HFFc6 (cell line): Measurements from ENCODE around the gene FADD. TPM values are rescaled to one million over a fixed set of nuclear protein-coding genes. Genes with fewer than 3 reads are reported as not detected.

ENCODE experiments used
- DNase-seq: peaks from one replicate; pipeline ENCODE4 v3.0.0-alpha.2; 2018
- H3K27ac Mint-ChIP-seq: 2 replicates; pipeline ENCODE4 v1.8.0; 2020; ENCODE audit warnings: mild to moderate bottlenecking, mixed read lengths
- H3K27me3 Mint-ChIP-seq: 2 replicates; pipeline ENCODE4 v1.8.0; 2021; ENCODE audit warnings: mild to moderate bottlenecking, moderate library complexity, mixed read lengths; ENCODE audit not compliant: insufficient read depth
- H3K36me3 Mint-ChIP-seq: 2 replicates; pipeline ENCODE4 v1.8.0; 2021; ENCODE audit warnings: low read depth, mixed read lengths
- H3K4me1 Mint-ChIP-seq: 2 replicates; pipeline ENCODE4 v1.8.0; 2020; ENCODE audit warnings: low read depth, mixed read lengths
- H3K4me3 Mint-ChIP-seq: 2 replicates; pipeline ENCODE4 v1.8.0; 2020; ENCODE audit warnings: mild to moderate bottlenecking, moderate library complexity, mixed read lengths
- H3K9me3 Mint-ChIP-seq: 2 replicates; pipeline ENCODE4 v1.8.0; 2020; ENCODE audit warnings: mild to moderate bottlenecking, mixed read lengths
- total RNA-seq, 6 experiments: library from RNA; stranded (reverse); fragmentation: NEBNext Ultra II Directional; extraction: Animal tissue kit (Norgen Biotek cat#: 25700); gene quantifications; 2 replicates in 1 of 6; 3 replicates in 5 of 6; pipeline ENCODE4 v1.2.3, GENCODE V29; 2021
- TF ChIP-seq, protein P1 (sequence below): fragments of 200-600 bp; sonication (generic); IDR thresholded peaks from 2 replicates; pipeline ENCODE4 v1.5.0; 2021; ENCODE audit warnings: antibody characterized with exemption, mild to moderate bottlenecking

The FADD gene
- total RNA-seq, 6 experiments from 2014 or later = 25.8 to 32.2 (median 28.1) TPM

DNA sequence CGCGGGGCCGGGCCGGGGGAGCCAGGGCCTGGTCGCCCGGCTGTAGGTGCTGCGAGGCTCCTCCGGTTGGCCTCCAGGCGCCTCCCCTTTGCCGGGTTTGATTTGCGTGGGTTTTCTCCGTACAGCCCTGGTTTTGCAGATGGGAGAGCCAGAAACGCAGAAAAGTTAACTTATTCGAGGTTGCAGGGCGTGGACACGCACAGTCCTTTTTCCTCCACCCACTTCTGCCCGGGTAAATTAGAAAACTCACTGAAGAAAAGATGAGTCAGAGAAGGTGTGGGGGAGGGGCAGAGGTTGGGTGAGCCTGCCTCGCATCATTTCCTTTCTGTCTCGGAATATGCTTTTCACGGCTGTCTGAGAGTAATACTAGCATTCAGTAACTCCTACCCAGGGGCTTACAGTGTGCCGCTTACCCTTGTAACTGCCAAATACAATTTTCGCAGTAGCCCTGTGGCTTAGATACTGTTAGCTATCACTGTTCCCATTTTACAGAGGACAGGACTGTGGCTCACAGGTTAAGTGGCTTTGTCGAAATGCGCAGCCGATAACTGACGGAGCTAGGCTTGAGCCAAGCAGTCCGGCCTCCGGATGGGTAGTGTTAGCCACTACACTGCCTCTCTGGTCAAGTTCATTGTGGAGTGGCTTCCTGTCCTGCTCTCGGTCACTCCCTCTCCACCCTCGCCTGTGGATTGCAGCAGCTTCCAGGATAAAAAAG lies 812 bp downstream of the FADD start:
- H3K4me3 Mint-ChIP-seq = peak overlapping the region; percentile 92
- peak overlapping the region; percentile 95 for H3K27ac Mint-ChIP-seq
- H3K4me1 Mint-ChIP-seq = peaks cover 46% of the 10 kb centered on the region
- TF ChIP-seq, protein P1, sequence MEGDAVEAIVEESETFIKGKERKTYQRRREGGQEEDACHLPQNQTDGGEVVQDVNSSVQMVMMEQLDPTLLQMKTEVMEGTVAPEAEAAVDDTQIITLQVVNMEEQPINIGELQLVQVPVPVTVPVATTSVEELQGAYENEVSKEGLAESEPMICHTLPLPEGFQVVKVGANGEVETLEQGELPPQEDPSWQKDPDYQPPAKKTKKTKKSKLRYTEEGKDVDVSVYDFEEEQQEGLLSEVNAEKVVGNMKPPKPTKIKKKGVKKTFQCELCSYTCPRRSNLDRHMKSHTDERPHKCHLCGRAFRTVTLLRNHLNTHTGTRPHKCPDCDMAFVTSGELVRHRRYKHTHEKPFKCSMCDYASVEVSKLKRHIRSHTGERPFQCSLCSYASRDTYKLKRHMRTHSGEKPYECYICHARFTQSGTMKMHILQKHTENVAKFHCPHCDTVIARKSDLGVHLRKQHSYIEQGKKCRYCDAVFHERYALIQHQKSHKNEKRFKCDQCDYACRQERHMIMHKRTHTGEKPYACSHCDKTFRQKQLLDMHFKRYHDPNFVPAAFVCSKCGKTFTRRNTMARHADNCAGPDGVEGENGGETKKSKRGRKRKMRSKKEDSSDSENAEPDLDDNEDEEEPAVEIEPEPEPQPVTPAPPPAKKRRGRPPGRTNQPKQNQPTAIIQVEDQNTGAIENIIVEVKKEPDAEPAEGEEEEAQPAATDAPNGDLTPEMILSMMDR = no peak
- H3K9me3 Mint-ChIP-seq = no peaks in the 10 kb centered on the region
- peaks cover 26% of the 10 kb centered on the region for H3K36me3 Mint-ChIP-seq
- DNase-seq = peak; percentile 84
- H3K27me3 Mint-ChIP-seq = peaks cover 8% of the 10 kb centered on the region

DNA sequence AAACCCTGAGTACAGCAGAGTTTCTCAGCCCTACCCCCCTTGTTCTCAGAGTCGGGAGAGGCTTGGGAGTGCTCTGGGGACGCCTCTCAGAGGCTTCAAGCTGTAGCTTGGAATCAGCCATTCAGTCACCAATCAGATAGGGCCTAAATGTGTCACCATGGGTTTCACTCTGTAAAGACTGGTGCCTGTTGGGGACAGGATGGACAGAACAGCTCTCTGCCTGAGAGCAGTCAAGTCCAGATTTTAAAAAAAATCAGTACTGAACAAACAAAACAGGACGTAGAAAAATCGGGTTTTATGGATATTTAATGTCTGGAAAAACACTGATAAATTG lies 1.3 kb downstream of the FADD start:
- Mint-ChIP-seq H3K4me1 (peaks cover 51% of the 10 kb centered on the region), H3K36me3 (peaks cover 31% of the 10 kb centered on the region), H3K27ac (peak overlapping the region; percentile 95), H3K27me3 (peaks cover 5% of the 10 kb centered on the region), H3K4me3 (peak overlapping the region; percentile 92), H3K9me3 (no peaks in the 10 kb centered on the region)
- DNase-seq = no peak
- TF ChIP-seq, protein P1 = no peak

GRCh38 chr11:70205049-70205725 lies 2.1 kb downstream of the FADD start:
- no peaks in the 10 kb centered on the region for H3K9me3 Mint-ChIP-seq
- DNase-seq = no peak
- H3K4me3 Mint-ChIP-seq = peak overlapping the region; percentile 92
- H3K4me1 Mint-ChIP-seq = peaks cover 53% of the 10 kb centered on the region
- peaks cover 5% of the 10 kb centered on the region for H3K27me3 Mint-ChIP-seq
- H3K36me3 Mint-ChIP-seq = peaks cover 37% of the 10 kb centered on the region
- TF ChIP-seq, protein P1 = no peak
- peak overlapping the region; percentile 95 for H3K27ac Mint-ChIP-seq

- H3K4me1 Mint-ChIP-seq = peaks cover 54% of the 10 kb centered on the region
- TF ChIP-seq, protein P1 = no peak
- peak overlapping the region; percentile 51; the same call in 1 of the 2 replicates for H3K27ac Mint-ChIP-seq
- H3K36me3 Mint-ChIP-seq = peaks cover 37% of the 10 kb centered on the region
- DNase-seq = no peak
- no peaks in the 10 kb centered on the region for H3K9me3 Mint-ChIP-seq
- H3K4me3 Mint-ChIP-seq = peak overlapping the region; percentile 37; the same call in 1 of the 2 replicates
- H3K27me3 Mint-ChIP-seq = peaks cover 5% of the 10 kb centered on the region
Observed at GRCh38 chr11:70205766-70206165, 2.7 kb downstream of the FADD start.

DNA sequence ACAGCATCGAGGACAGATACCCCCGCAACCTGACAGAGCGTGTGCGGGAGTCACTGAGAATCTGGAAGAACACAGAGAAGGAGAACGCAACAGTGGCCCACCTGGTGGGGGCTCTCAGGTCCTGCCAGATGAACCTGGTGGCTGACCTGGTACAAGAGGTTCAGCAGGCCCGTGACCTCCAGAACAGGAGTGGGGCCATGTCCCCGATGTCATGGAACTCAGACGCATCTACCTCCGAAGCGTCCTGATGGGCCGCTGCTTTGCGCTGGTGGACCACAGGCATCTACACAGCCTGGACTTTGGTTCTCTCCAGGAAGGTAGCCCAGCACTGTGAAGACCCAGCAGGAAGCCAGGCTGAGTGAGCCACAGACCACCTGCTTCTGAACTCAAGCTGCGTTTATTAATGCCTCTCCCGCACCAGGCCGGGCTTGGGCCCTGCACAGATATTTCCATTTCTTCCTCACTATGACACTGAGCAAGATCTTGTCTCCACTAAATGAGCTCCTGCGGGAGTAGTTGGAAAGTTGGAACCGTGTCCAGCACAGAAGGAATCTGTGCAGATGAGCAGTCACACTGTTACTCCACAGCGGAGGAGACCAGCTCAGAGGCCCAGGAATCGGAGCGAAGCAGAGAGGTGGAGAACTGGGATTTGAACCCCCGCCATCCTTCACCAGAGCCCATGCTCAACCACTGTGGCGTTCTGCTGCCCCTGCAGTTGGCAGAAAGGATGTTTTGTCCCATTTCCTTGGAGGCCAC lies 3.3 kb downstream of the FADD start:
- no peak overlapping the region; the same call in 1 of the 2 replicates for H3K4me3 Mint-ChIP-seq
- peaks cover 37% of the 10 kb centered on the region for H3K36me3 Mint-ChIP-seq
- DNase-seq = no peak
- H3K27ac Mint-ChIP-seq = peak overlapping the region; percentile 51; the same call in 1 of the 2 replicates
- TF ChIP-seq, protein P1 = no peak
- peaks cover 5% of the 10 kb centered on the region for H3K27me3 Mint-ChIP-seq
- H3K9me3 Mint-ChIP-seq = no peaks in the 10 kb centered on the region
- peaks cover 54% of the 10 kb centered on the region for H3K4me1 Mint-ChIP-seq
